GM12878 (cell line): Measurements from ENCODE around the gene MROH8. TPM values are rescaled to one million over a fixed set of nuclear protein-coding genes. Genes with fewer than 3 reads are reported as not detected.

Experiments used
- ATAC-seq: fragments of 200-7000 bp; cut with Tn5 transposase; 3 replicates; pipeline ENCODE4 v1.9.1; 2020; ENCODE audit warnings: mild to moderate bottlenecking, moderate library complexity
- Bru-seq: library from RNA; stranded (reverse); fragments of 400-500 nt; gene quantifications from one replicate; lab custom pipeline; 2021; lab: Mats Ljungman, UMichigan
- BruChase-seq, 2 experiments: library from RNA; stranded (reverse); fragments of 400-500 nt; gene quantifications; one replicate each; lab custom pipeline; 2021; lab: Mats Ljungman, UMichigan
- BruUV-seq: library from RNA; stranded (reverse); fragments of 400-500 nt; replicated peaks from 2 replicates; lab custom pipeline; 2021; lab: Mats Ljungman, UMichigan
- CTCF ChIA-PET: fragments of 300-600 bp; sonication (Branson Sonifier 250); formaldehyde crosslinking; extraction: SDS; loops from one replicate; lab custom pipeline; 2021; ENCODE audit warnings: inconsistent platforms; lab: Yijun Ruan, JAX
- POLR2A ChIA-PET: fragments of 350-600 bp; formaldehyde crosslinking; extraction: SDS; loops from one replicate; lab custom pipeline; 2021; ENCODE audit warnings: inconsistent platforms; lab: Charles Lee
- RAD21 ChIA-PET: fragments of 300-600 bp; sonication (Branson Sonifier 250); formaldehyde crosslinking; loops from one replicate; lab custom pipeline; 2023; ENCODE audit warnings: antibody characterized with exemption; ENCODE audit not compliant: unreplicated experiment; lab: Charles Lee
- SMC1A ChIA-PET: fragments of 300-600 bp; sonication (Branson Sonifier 250); formaldehyde crosslinking; loops from one replicate; lab custom pipeline; 2023; ENCODE audit not compliant: unreplicated experiment, uncharacterized antibody; lab: Charles Lee
- DNase-seq: peaks from one replicate; pipeline ENCODE4 v3.0.0-alpha.2; 2011; ENCODE audit warnings: low read depth, low spot score
- FAIRE-seq: peaks from 3 replicates; lab custom pipeline; 2011; peaks lifted over from hg19 to GRCh38; lab: Jason Lieb, UNC
- H2AFZ ChIP-seq: 2 replicates; pipeline ENCODE4 v1.6.0; 2011; ENCODE audit warnings: low read depth, low read length, control low read depth; ENCODE audit not compliant: control insufficient read depth
- H3K27ac ChIP-seq: 2 replicates; pipeline ENCODE4 v1.5.1; 2011; ENCODE audit warnings: control low read depth; ENCODE audit not compliant: control insufficient read depth, insufficient read depth
- H3K27me3 ChIP-seq, 2 experiments: replicated peaks in 1 of 2; 2 replicates each; pipeline versions ENCODE4 v1.6.0 to v1.6.1; 2011; ENCODE audit warnings: low read length in 1 of 2; ENCODE audit not compliant: control insufficient read depth in 2 of 2, insufficient read depth in 2 of 2
- H3K36me3 ChIP-seq, 2 experiments: 2 replicates each; pipeline ENCODE4 v1.5.1; 2011; ENCODE audit warnings: low read length in 1 of 2; ENCODE audit not compliant: control insufficient read depth in 2 of 2, insufficient read depth in 2 of 2
- H3K4me1 ChIP-seq: 2 replicates; pipeline ENCODE4 v1.6.1; 2011; ENCODE audit warnings: mild to moderate bottlenecking, low read length, moderate library complexity, mixed read lengths; ENCODE audit not compliant: control insufficient read depth, insufficient read depth
- H3K4me2 ChIP-seq: 2 replicates; pipeline ENCODE4 v1.6.0; 2011; ENCODE audit warnings: control low read depth; ENCODE audit not compliant: control insufficient read depth, insufficient read depth
- H3K4me3 ChIP-seq: fragments of 200-600 bp; sonication (generic); 2 replicates; pipeline ENCODE4 v1.5.1; 2016
- H3K79me2 ChIP-seq: 2 replicates; pipeline ENCODE4 v1.6.0; 2011; ENCODE audit warnings: low read length; ENCODE audit not compliant: control insufficient read depth, insufficient read depth
- H3K9ac ChIP-seq: 2 replicates; pipeline ENCODE4 v1.8.0; 2011; ENCODE audit warnings: low read length, control low read depth, mixed read lengths; ENCODE audit not compliant: control insufficient read depth, insufficient read depth
- H3K9me3 ChIP-seq: replicated peaks from 3 replicates; pipeline ENCODE4 v1.5.1; 2011; ENCODE audit warnings: mild to moderate bottlenecking, low read length; ENCODE audit not compliant: control insufficient read depth, insufficient read depth
- H4K20me1 ChIP-seq: 2 replicates; pipeline ENCODE4 v1.6.0; 2011; ENCODE audit not compliant: control insufficient read depth, insufficient read depth
- CHD2 ChIP-seq: IDR thresholded peaks from 2 replicates; pipeline ENCODE4 v1.6.1; 2011; ENCODE audit warnings: low read depth, low read length, improper control_type of control experiment, borderline replicate concordance
- HDAC2 ChIP-seq: fragments of 200-600 bp; sonication (generic); IDR thresholded peaks from 2 replicates; pipeline ENCODE4 v1.6.1; 2017
- NFXL1 ChIP-seq: fragments of 450-650 bp; IDR thresholded peaks from 2 replicates; pipeline ENCODE4 v1.6.1; 2017; ENCODE audit warnings: antibody characterized with exemption, mild to moderate bottlenecking, borderline replicate concordance
- NR2C2 ChIP-seq: IDR thresholded peaks from 2 replicates; pipeline ENCODE4 v1.6.1; 2011; ENCODE audit warnings: borderline replicate concordance, low read depth; ENCODE audit not compliant: control insufficient read depth, insufficient read length
- SIX5 ChIP-seq: IDR thresholded peaks from 2 replicates; pipeline ENCODE4 v1.6.1; 2011; ENCODE audit warnings: mild to moderate bottlenecking, low read depth, low read length, moderate library complexity; ENCODE audit not compliant: severe bottlenecking
- STAT3 ChIP-seq: IDR thresholded peaks from 2 replicates; pipeline ENCODE4 v1.6.1; 2011; ENCODE audit warnings: low read depth, low read length, improper control_type of control experiment
- SUPT20H ChIP-seq: IDR thresholded peaks from 2 replicates; pipeline ENCODE4 v1.6.1; 2011; ENCODE audit warnings: low read depth, mild to moderate bottlenecking, low read length, moderate library complexity, borderline replicate concordance; ENCODE audit not compliant: control insufficient read depth
- YY1 ChIP-seq: IDR thresholded peaks from 2 replicates; pipeline ENCODE4 v1.6.1; 2011; ENCODE audit warnings: low read depth, mild to moderate bottlenecking, low read length
- WGBS: methylation state at CpG from one replicate; pipeline ENCODE4 v1.1.6; 2016; ENCODE audit warnings: low lambda C conversion rate; ENCODE audit not compliant: insufficient replicate concordance, insufficient coverage; ENCODE audit errors: missing lambda C conversion rate; 5-methylcytosine and 5-hydroxymethylcytosine counted together
- in situ Hi-C: fragments of 300-500 bp; cut with MboI; formaldehyde crosslinking; loops from 9 replicates; pipeline ENCODE4 v1.14.3; 2018; ENCODE audit warnings: mixed read lengths
- intact Hi-C: fragments of 100-400 bp; cut with micrococcal nuclease; formaldehyde crosslinking; loops from one replicate; pipeline ENCODE4 v1.14.2; 2022; ENCODE audit not compliant: unreplicated experiment
- long read RNA-seq, 2 experiments: library from polyadenylated mRNA; unstranded; transcript quantifications; one replicate each; pipeline ENCODE4 v2.0.0, GENCODE V29; 2019 to 2020
- polyA minus RNA-seq, 3 experiments: library from RNA; depleted of rRNA, polyadenylated mRNA; stranded (reverse); fragments of >200 nt; gene quantifications; 2 replicates each; pipeline ENCODE4 v1.2.3, GENCODE V29; 2011
- polyA plus RNA-seq, 11 experiments: library from polyadenylated mRNA; depleted of rRNA in 4 of 11; unstranded in 6 of 11; stranded (reverse) in 5 of 11; fragments of >200 nt; fragmentation: Nextera tagmentation in 4 of 11; fragmentation: Illumina TruSeq in 1 of 11; extraction: Ambion mirVana in 4 of 11; extraction: Trizol in 1 of 11; gene quantifications; 1 replicate in 1 of 11; 2 replicates in 10 of 11; pipeline versions ENCODE4 v1.2.1 to v1.2.3, GENCODE V29; 2011 to 2016; ENCODE audit warnings: inconsistent platforms in 2 of 11, missing spikeins in 2 of 11, low read depth in 1 of 11
- total RNA-seq, 4 experiments: library from RNA; depleted of rRNA in 3 of 4; stranded (reverse); fragments of >200 nt in 3 of 4; fragmentation: Illumina TruSeq in 1 of 4; extraction: Trizol in 1 of 4; gene quantifications; 2 replicates each; pipeline versions ENCODE4 v1.2.1 to v1.2.3, GENCODE V29; 2013 to 2021
- TF ChIP-seq, protein P1 (sequence below), 3 experiments: IDR thresholded peaks in 2 of 3; conservative IDR thresholded peaks in 1 of 3; 2 replicates each; pipeline ENCODE4 v1.5.1; 2011; ENCODE audit warnings: low read depth in 3 of 3, low read length in 3 of 3, mild to moderate bottlenecking in 3 of 3, control low read depth in 2 of 3, moderate library complexity in 2 of 3, inconsistent platforms in 1 of 3, mixed read lengths in 1 of 3; ENCODE audit not compliant: control insufficient read depth in 2 of 3, insufficient read depth in 1 of 3; ENCODE audit errors: extremely low read depth in 1 of 3
- TF ChIP-seq, protein P2 (sequence below): IDR thresholded peaks from 2 replicates; pipeline ENCODE4 v1.6.1; 2011; ENCODE audit warnings: borderline replicate concordance, low read depth, mild to moderate bottlenecking, moderate library complexity, mixed read lengths, low read length; ENCODE audit not compliant: insufficient read depth; ENCODE audit errors: extremely low read length
- TF ChIP-seq, protein P3 (sequence below): fragments of 450-650 bp; IDR thresholded peaks from 2 replicates; pipeline ENCODE4 v1.6.1; 2017; ENCODE audit warnings: mild to moderate bottlenecking, low read depth, inconsistent platforms; ENCODE audit not compliant: poor library complexity, severe bottlenecking

MROH8 gene
- total RNA-seq (2013; cell fraction: nucleolus; rRNA removed), result 4.5 and 4.9 TPM in 2 replicates
- total RNA-seq (2014; rRNA removed) (1.4 and 1.6 TPM in 2 replicates), total RNA-seq (2014; rRNA removed; fragmentation: Illumina TruSeq; extraction: Trizol) (1.6 and 2.5 TPM in 2 replicates), total RNA-seq (2021) (1.5 and 2.3 TPM in 2 replicates), polyA plus RNA-seq (2011; rRNA removed) (1.7 and 2.8 TPM in 2 replicates), polyA plus RNA-seq (2014; fragmentation: Illumina TruSeq; extraction: Trizol) (2.8 and 4.0 TPM in 2 replicates), polyA plus RNA-seq (2014; fragmentation: Nextera tagmentation; extraction: Ambion mirVana) (under 1 TPM; 0.16 to 0.93 TPM), polyA plus RNA-seq (2014; rRNA removed) (1.9 TPM in 2 replicates), polyA plus RNA-seq (2016; fragmentation: Nextera tagmentation; extraction: Ambion mirVana) (1 to 10 TPM; 2.6 to 2.8 TPM), polyA minus RNA-seq (2011; rRNA and poly(A)+ RNA removed) (2.0 and 3.1 TPM in 2 replicates), Bru-seq, nascent RNA (percentile 34 among the genes with signal in this experiment), BruChase-seq, experiment 1, labeled RNA remaining after a 6-hour chase (percentile 28 among the genes with signal in this experiment), BruChase-seq, experiment 2, labeled RNA remaining after a 2-hour chase (percentile 27 among the genes with signal in this experiment)
- polyA plus RNA-seq (2011; ENCODE audit: low read depth), result 0.76 TPM
- 1.9 and 2.0 TPM in 2 replicates for polyA plus RNA-seq (2011; cell fraction: cytosol; rRNA removed)
- polyA plus RNA-seq (2011; cell fraction: nucleus; rRNA removed), result 2.5 and 3.3 TPM in 2 replicates
- 1.4 and 2.0 TPM in 2 replicates for polyA plus RNA-seq (2012)
- 0.80 TPM in 1 of 2 replicates, not detected in the other for polyA minus RNA-seq (2011; cell fraction: cytosol; rRNA and poly(A)+ RNA removed)
- 1.5 and 2.7 TPM in 2 replicates for polyA minus RNA-seq (2011; cell fraction: nucleus; rRNA and poly(A)+ RNA removed)
- long read RNA-seq, experiment 1, partial matches to known transcripts, result 0 of 1 reads
- long read RNA-seq, experiment 1, other reads (novel, unspliced or antisense), result 1 of 1 reads
- long read RNA-seq, experiment 2, partial matches to known transcripts, result 0 of 3 reads
- long read RNA-seq, experiment 2, other reads (novel, unspliced or antisense), result 3 of 3 reads

DNA sequence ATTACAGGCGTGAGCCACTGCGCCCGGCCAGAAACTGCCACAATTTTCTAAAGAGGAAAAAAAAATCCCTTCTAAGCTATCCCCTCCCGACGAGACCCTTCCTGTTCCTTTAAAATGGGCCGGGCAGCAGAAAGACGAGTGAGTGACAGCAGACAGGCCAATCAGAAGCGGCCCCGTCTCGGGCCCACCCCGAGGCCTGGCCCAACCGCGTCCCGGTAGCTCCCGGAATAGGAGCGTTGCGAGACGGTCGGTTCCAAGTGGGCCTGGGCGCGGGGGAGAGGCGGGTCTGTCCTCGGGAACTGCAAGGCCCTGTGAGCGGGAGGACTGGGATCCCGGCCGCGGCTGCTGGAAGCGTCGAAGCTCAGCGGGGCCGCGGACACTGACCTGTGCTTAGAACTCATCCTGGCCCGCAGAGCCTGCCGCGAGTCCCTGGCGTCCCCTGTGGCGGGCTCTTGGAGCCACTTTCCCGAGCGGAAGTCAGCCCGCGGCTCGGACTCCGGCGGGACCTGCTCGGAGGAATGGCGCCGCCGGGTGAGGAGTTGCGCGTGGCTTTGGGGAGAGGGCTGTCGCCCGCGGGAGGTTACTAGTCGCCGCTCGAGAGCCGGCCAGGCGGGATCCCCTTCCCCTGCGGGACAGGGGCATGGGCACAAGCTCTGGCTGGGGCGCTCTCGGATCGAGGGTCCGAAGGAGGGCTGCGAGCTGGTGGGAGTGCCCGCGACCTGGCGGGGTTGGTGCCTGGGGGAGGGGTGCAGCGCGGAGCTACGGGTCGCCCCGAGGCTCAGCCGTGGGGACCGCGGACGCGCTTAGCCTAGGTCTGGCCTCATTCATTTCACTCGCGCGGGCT is at the start of gene MROH8, which contains the start of gene RPN2:
TSS of gene MROH8 (minus strand) at position 710 of the 844 bp plus-strand sequence.
TSS of gene RPN2 (plus strand) at position 492 of the 844 bp plus-strand sequence. CDS start at position 519, 27 bp downstream.
- under 1% methylated on average over 64 of the region's 80 CpGs for WGBS
- TF ChIP-seq, protein P1, sequence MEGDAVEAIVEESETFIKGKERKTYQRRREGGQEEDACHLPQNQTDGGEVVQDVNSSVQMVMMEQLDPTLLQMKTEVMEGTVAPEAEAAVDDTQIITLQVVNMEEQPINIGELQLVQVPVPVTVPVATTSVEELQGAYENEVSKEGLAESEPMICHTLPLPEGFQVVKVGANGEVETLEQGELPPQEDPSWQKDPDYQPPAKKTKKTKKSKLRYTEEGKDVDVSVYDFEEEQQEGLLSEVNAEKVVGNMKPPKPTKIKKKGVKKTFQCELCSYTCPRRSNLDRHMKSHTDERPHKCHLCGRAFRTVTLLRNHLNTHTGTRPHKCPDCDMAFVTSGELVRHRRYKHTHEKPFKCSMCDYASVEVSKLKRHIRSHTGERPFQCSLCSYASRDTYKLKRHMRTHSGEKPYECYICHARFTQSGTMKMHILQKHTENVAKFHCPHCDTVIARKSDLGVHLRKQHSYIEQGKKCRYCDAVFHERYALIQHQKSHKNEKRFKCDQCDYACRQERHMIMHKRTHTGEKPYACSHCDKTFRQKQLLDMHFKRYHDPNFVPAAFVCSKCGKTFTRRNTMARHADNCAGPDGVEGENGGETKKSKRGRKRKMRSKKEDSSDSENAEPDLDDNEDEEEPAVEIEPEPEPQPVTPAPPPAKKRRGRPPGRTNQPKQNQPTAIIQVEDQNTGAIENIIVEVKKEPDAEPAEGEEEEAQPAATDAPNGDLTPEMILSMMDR (IDR thresholded peaks at IDR 0.05 in 2 of 3, conservative IDR thresholded peaks at IDR 0.05 in 1 of 3; ENCODE audit: control insufficient read depth in 2 of 3, extremely low read depth in 1 of 3, insufficient read depth in 1 of 3, low read depth in 3 of 3, low read length in 3 of 3), result no peak
- TF ChIP-seq NR2C2 (no peak), SUPT20H (no peak), YY1 (peak; percentile 94), HDAC2 (no peak), STAT3 (no peak), NFXL1 (no peak), CHD2 (peak; percentile 87), SIX5 (peak; percentile 38)
- TF ChIP-seq, protein P2, sequence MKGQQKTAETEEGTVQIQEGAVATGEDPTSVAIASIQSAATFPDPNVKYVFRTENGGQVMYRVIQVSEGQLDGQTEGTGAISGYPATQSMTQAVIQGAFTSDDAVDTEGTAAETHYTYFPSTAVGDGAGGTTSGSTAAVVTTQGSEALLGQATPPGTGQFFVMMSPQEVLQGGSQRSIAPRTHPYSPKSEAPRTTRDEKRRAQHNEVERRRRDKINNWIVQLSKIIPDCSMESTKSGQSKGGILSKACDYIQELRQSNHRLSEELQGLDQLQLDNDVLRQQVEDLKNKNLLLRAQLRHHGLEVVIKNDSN, result no peak
- TF ChIP-seq, protein P3, sequence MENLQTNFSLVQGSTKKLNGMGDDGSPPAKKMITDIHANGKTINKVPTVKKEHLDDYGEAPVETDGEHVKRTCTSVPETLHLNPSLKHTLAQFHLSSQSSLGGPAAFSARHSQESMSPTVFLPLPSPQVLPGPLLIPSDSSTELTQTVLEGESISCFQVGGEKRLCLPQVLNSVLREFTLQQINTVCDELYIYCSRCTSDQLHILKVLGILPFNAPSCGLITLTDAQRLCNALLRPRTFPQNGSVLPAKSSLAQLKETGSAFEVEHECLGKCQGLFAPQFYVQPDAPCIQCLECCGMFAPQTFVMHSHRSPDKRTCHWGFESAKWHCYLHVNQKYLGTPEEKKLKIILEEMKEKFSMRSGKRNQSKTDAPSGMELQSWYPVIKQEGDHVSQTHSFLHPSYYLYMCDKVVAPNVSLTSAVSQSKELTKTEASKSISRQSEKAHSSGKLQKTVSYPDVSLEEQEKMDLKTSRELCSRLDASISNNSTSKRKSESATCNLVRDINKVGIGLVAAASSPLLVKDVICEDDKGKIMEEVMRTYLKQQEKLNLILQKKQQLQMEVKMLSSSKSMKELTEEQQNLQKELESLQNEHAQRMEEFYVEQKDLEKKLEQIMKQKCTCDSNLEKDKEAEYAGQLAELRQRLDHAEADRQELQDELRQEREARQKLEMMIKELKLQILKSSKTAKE, result peak; percentile 95

More for the DNA sequence above, at the start of gene MROH8, which contains the start of gene RPN2:
- in situ Hi-C loops (no loop called here), intact Hi-C loops (loop anchor here (5.0 to 10.0 kb wide), 2 partner anchors 82 to 174 kb away; partner anchors contain the start of gene RBL1)
- Histone ChIP-seq H3K79me2 (peaks cover 59% of the 10 kb centered on the region), H3K27ac (peak within 1 kb of the TSS; percentile 98), H3K4me1 (peaks cover 7% of the 10 kb centered on the region), H3K9me3 (no peaks in the 10 kb centered on the region), H4K20me1 (no peaks in the 10 kb centered on the region), H3K4me2 (peak within 1 kb of the TSS; percentile 98), H3K36me3 (peaks cover 0 to 6% of the 10 kb centered on the region in 2 experiments; a peak in 1 of 4 replicates), H3K9ac (peak within 1 kb of the TSS; percentile 90), H2AFZ (peak within 1 kb of the TSS; percentile 84), H3K4me3 (peak within 1 kb of the TSS; percentile 92), H3K27me3 (no peaks in the 10 kb centered on the region)
- DNase-seq (peak; percentile 83), ATAC-seq (peak; percentile 98), FAIRE-seq (peak; percentile 13)
- POLR2A ChIA-PET, result interaction anchor here (0.5 to 3.6 kb wide), 13 partner anchors 11 to 1815 kb away, joined by 3 to 22 read pairs (median 4); partner anchors contain the start of gene RBL1
- no TSS peak for BruUV-seq
- SMC1A ChIA-PET, result interaction anchor here (1.6 to 3.2 kb wide), 3 partner anchors 10 to 83 kb away, joined by 3 to 21 read pairs (median 11); partner anchors contain the start of gene RBL1
- RAD21 ChIA-PET, result interaction anchor here (1.0 to 2.9 kb wide), 6 partner anchors 10 to 354 kb away, joined by 4 to 17 read pairs (median 6); no protein-coding TSS in a partner anchor
- CTCF ChIA-PET, result interaction anchor here (0.8 to 3.6 kb wide), 18 partner anchors 9 to 356 kb away, joined by 3 to 51 read pairs (median 4); partner anchors contain the start of gene RBL1
